Endothelial cell of umbilical vein (primary cell): Measurements from ENCODE around the gene CACHD1.

Experiments
- CTCF ChIP-seq, 2 donors: IDR thresholded peaks; 1 replicate in 1 of 2; 2 replicates in 1 of 2; pipeline ENCODE4 v1.5.1; 2011; ENCODE audit warnings: low read length in 2 of 2, mild to moderate bottlenecking in 2 of 2, moderate library complexity in 2 of 2, control low read depth in 1 of 2, inconsistent platforms in 1 of 2, low read depth in 1 of 2; ENCODE audit not compliant: insufficient read depth in 1 of 2; ENCODE audit errors: extremely low read depth in 1 of 2
- GATA2 ChIP-seq: IDR thresholded peaks from 2 replicates; pipeline ENCODE4 v1.7.0; 2011; ENCODE audit warnings: low read depth, mild to moderate bottlenecking, moderate library complexity, mixed read lengths, low read length; ENCODE audit not compliant: insufficient read length, insufficient read depth

- TF ChIP-seq GATA2 (no peak), CTCF (IDR thresholded peaks at IDR 0.05; ENCODE audit: extremely low read depth in 1 of 2, insufficient read depth in 1 of 2, low read depth in 1 of 2, low read length in 2 of 2) (no peak)
Observed at GRCh38 chr1:64650411-64650810, 180.5 kb downstream of the CACHD1 start.
